GM12878 (cell line): ENCODE measurements around the gene PCSK5. TPM values are rescaled to one million over a fixed set of nuclear protein-coding genes. Genes with fewer than 3 reads are reported as not detected.

Experiments
- ATAC-seq: fragments of 200-7000 bp; cut with Tn5 transposase; 3 replicates; pipeline ENCODE4 v1.9.1; 2020; ENCODE audit warnings: mild to moderate bottlenecking, moderate library complexity
- BruUV-seq: library from RNA; stranded (reverse); fragments of 400-500 nt; replicated peaks from 2 replicates; lab custom pipeline; 2021; lab: Mats Ljungman, UMichigan
- CTCF ChIA-PET: fragments of 300-600 bp; sonication (Branson Sonifier 250); formaldehyde crosslinking; extraction: SDS; loops from one replicate; lab custom pipeline; 2021; ENCODE audit warnings: inconsistent platforms; lab: Yijun Ruan, JAX
- POLR2A ChIA-PET: fragments of 350-600 bp; formaldehyde crosslinking; extraction: SDS; loops from one replicate; lab custom pipeline; 2021; ENCODE audit warnings: inconsistent platforms; lab: Charles Lee
- RAD21 ChIA-PET: fragments of 300-600 bp; sonication (Branson Sonifier 250); formaldehyde crosslinking; loops from one replicate; lab custom pipeline; 2023; ENCODE audit warnings: antibody characterized with exemption; ENCODE audit not compliant: unreplicated experiment; lab: Charles Lee
- SMC1A ChIA-PET: fragments of 300-600 bp; sonication (Branson Sonifier 250); formaldehyde crosslinking; loops from one replicate; lab custom pipeline; 2023; ENCODE audit not compliant: unreplicated experiment, uncharacterized antibody; lab: Charles Lee
- DNase-seq: peaks from one replicate; pipeline ENCODE4 v3.0.0-alpha.2; 2011; ENCODE audit warnings: low read depth, low spot score
- FAIRE-seq: peaks from 3 replicates; lab custom pipeline; 2011; peaks lifted over from hg19 to GRCh38; lab: Jason Lieb, UNC
- H2AFZ ChIP-seq: 2 replicates; pipeline ENCODE4 v1.6.0; 2011; ENCODE audit warnings: low read depth, low read length, control low read depth; ENCODE audit not compliant: control insufficient read depth
- H3K27ac ChIP-seq: 2 replicates; pipeline ENCODE4 v1.5.1; 2011; ENCODE audit warnings: control low read depth; ENCODE audit not compliant: control insufficient read depth, insufficient read depth
- H3K27me3 ChIP-seq, 2 experiments: replicated peaks in 1 of 2; 2 replicates each; pipeline versions ENCODE4 v1.6.0 to v1.6.1; 2011; ENCODE audit warnings: low read length in 1 of 2; ENCODE audit not compliant: control insufficient read depth in 2 of 2, insufficient read depth in 2 of 2
- H3K36me3 ChIP-seq, 2 experiments: 2 replicates each; pipeline ENCODE4 v1.5.1; 2011; ENCODE audit warnings: low read length in 1 of 2; ENCODE audit not compliant: control insufficient read depth in 2 of 2, insufficient read depth in 2 of 2
- H3K4me1 ChIP-seq: 2 replicates; pipeline ENCODE4 v1.6.1; 2011; ENCODE audit warnings: mild to moderate bottlenecking, low read length, moderate library complexity, mixed read lengths; ENCODE audit not compliant: control insufficient read depth, insufficient read depth
- H3K4me2 ChIP-seq: 2 replicates; pipeline ENCODE4 v1.6.0; 2011; ENCODE audit warnings: control low read depth; ENCODE audit not compliant: control insufficient read depth, insufficient read depth
- H3K4me3 ChIP-seq: fragments of 200-600 bp; sonication (generic); 2 replicates; pipeline ENCODE4 v1.5.1; 2016
- H3K79me2 ChIP-seq: 2 replicates; pipeline ENCODE4 v1.6.0; 2011; ENCODE audit warnings: low read length; ENCODE audit not compliant: control insufficient read depth, insufficient read depth
- H3K9ac ChIP-seq: 2 replicates; pipeline ENCODE4 v1.8.0; 2011; ENCODE audit warnings: low read length, control low read depth, mixed read lengths; ENCODE audit not compliant: control insufficient read depth, insufficient read depth
- H3K9me3 ChIP-seq: replicated peaks from 3 replicates; pipeline ENCODE4 v1.5.1; 2011; ENCODE audit warnings: mild to moderate bottlenecking, low read length; ENCODE audit not compliant: control insufficient read depth, insufficient read depth
- H4K20me1 ChIP-seq: 2 replicates; pipeline ENCODE4 v1.6.0; 2011; ENCODE audit not compliant: control insufficient read depth, insufficient read depth
- CEBPB ChIP-seq, 2 experiments: fragments of 150-350 bp in 1 of 2; IDR thresholded peaks; 2 replicates each; pipeline ENCODE4 v1.6.1; 2012 to 2014; ENCODE audit warnings: low read depth in 2 of 2, low read length in 2 of 2, borderline replicate concordance in 1 of 2, inconsistent platforms in 1 of 2
- ETV6 ChIP-seq, 2 experiments: fragments of 450-650 bp in 1 of 2; IDR thresholded peaks in 1 of 2; conservative IDR thresholded peaks in 1 of 2; 2 replicates each; pipeline ENCODE4 v1.6.1; 2014; ENCODE audit warnings: antibody characterized with exemption in 1 of 2, borderline replicate concordance in 1 of 2, low read depth in 1 of 2, mild to moderate bottlenecking in 1 of 2, moderate library complexity in 1 of 2
- LARP7 ChIP-seq: fragments of 450-650 bp; IDR thresholded peaks from 2 replicates; pipeline ENCODE4 v1.6.1; 2017; ENCODE audit warnings: mild to moderate bottlenecking
- RBBP5 ChIP-seq: fragments of 200-600 bp; sonication (generic); conservative IDR thresholded peaks from 2 replicates; pipeline ENCODE4 v1.6.1; 2016
- REST ChIP-seq: IDR thresholded peaks from 2 replicates; pipeline ENCODE4 v1.6.1; 2012; ENCODE audit warnings: mild to moderate bottlenecking, low read depth, low read length
- USF2 ChIP-seq: IDR thresholded peaks from 2 replicates; pipeline ENCODE4 v1.6.1; 2011; ENCODE audit warnings: low read depth, low read length, improper control_type of control experiment, borderline replicate concordance
- WGBS: methylation state at CpG from one replicate; pipeline ENCODE4 v1.1.6; 2016; ENCODE audit warnings: low lambda C conversion rate; ENCODE audit not compliant: insufficient replicate concordance, insufficient coverage; ENCODE audit errors: missing lambda C conversion rate; 5-methylcytosine and 5-hydroxymethylcytosine counted together
- in situ Hi-C: fragments of 300-500 bp; cut with MboI; formaldehyde crosslinking; loops from 9 replicates; pipeline ENCODE4 v1.14.3; 2018; ENCODE audit warnings: mixed read lengths
- intact Hi-C: fragments of 100-400 bp; cut with micrococcal nuclease; formaldehyde crosslinking; loops from one replicate; pipeline ENCODE4 v1.14.2; 2022; ENCODE audit not compliant: unreplicated experiment
- polyA plus RNA-seq, 11 experiments: library from polyadenylated mRNA; depleted of rRNA in 4 of 11; unstranded in 6 of 11; stranded (reverse) in 5 of 11; fragments of >200 nt; fragmentation: Nextera tagmentation in 4 of 11; fragmentation: Illumina TruSeq in 1 of 11; extraction: Ambion mirVana in 4 of 11; extraction: Trizol in 1 of 11; gene quantifications; 1 replicate in 1 of 11; 2 replicates in 10 of 11; pipeline versions ENCODE4 v1.2.1 to v1.2.3, GENCODE V29; 2011 to 2016; ENCODE audit warnings: inconsistent platforms in 2 of 11, missing spikeins in 2 of 11, low read depth in 1 of 11
- total RNA-seq, 4 experiments: library from RNA; depleted of rRNA in 3 of 4; stranded (reverse); fragments of >200 nt in 3 of 4; fragmentation: Illumina TruSeq in 1 of 4; extraction: Trizol in 1 of 4; gene quantifications; 2 replicates each; pipeline versions ENCODE4 v1.2.1 to v1.2.3, GENCODE V29; 2013 to 2021

Gene PCSK5
- total and polyA plus RNA-seq, 10 of the 15 experiments (the other 5 are each of a cell fraction or from before 2014, with no cell fraction given) = 0.01 to 0.13 (median 0.04) TPM; not detected in 3

- TF ChIP-seq REST = no peak
Observed at GRCh38 chr9:76135902-76136301, 245.4 kb downstream of the PCSK5 start (continued).

GRCh38 chr9:76136986-76137385 is 246.5 kb downstream of the PCSK5 start:
- CTCF ChIA-PET = no interaction called here
- in situ Hi-C loops = no loop called here
- Histone ChIP-seq H3K27me3 (no peaks in the 10 kb centered on the region), H3K4me2 (no peak overlapping the region), H3K4me1 (no peaks in the 10 kb centered on the region), H3K79me2 (no peaks in the 10 kb centered on the region), H3K36me3 (no peaks in the 10 kb centered on the region), H3K9ac (no peak overlapping the region), H3K4me3 (no peak overlapping the region), H2AFZ (no peak overlapping the region), H3K9me3 (no peaks in the 10 kb centered on the region), H3K27ac (no peak overlapping the region), H4K20me1 (no peaks in the 10 kb centered on the region)
- POLR2A ChIA-PET = no interaction called here
- WGBS = 0% methylated on average over 1 of the region's 1 CpG
- intact Hi-C loops = no loop called here
- TF ChIP-seq LARP7 (no peak), USF2 (no peak), RBBP5 (no peak), ETV6 (conservative IDR thresholded peaks at IDR 0.05 in 1 of 2, IDR thresholded peaks at IDR 0.05 in 1 of 2; ENCODE audit: borderline replicate concordance in 1 of 2, low read depth in 1 of 2) (no peak), CEBPB (IDR thresholded peaks at IDR 0.05; ENCODE audit: borderline replicate concordance in 1 of 2, low read depth in 2 of 2, low read length in 2 of 2) (no peak)
- BruUV-seq = no TSS peak
- SMC1A ChIA-PET = no interaction called here
- DNase-seq (no peak), ATAC-seq (no peak), FAIRE-seq (no peak)
- RAD21 ChIA-PET = no interaction called here
